ENCODE results near the gene TMEM164.

DNA sequence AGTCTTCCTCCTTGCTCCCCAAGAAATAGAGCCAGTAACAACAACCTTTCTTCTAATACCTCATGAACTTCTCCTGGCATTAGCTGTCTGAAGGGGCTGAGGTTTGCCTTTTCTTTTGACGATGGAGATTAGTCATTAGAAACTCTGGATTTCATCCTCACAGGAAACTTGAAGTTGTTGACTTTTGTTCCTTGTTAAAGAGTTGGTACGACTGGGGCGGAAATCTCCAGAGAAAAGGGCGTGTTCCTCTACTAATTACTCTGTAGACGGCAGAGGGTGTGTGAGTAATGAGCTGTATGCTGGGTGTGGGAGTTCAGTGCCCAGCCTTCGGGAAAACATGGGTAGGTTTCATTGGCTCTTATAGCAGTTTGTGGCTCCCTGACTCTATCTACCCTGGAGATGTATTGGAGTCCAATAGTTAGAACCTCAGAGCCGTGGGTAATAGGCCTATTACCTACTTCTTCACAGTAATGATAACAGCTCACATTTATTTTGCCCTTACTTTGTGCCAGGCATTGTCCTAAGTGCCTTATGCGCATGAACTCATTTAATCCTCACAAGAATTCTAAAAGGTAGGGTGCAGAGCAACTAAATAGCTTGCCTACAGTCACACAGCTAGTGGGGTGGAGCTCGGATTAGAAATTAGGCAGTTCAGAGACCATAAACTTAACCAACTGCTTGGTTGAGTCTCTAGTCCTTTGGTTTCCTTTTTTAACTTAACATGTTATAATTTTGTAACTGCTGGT lies 23.4 kb downstream of the TMEM164 start:
- TF ChIP-seq, protein P1, sequence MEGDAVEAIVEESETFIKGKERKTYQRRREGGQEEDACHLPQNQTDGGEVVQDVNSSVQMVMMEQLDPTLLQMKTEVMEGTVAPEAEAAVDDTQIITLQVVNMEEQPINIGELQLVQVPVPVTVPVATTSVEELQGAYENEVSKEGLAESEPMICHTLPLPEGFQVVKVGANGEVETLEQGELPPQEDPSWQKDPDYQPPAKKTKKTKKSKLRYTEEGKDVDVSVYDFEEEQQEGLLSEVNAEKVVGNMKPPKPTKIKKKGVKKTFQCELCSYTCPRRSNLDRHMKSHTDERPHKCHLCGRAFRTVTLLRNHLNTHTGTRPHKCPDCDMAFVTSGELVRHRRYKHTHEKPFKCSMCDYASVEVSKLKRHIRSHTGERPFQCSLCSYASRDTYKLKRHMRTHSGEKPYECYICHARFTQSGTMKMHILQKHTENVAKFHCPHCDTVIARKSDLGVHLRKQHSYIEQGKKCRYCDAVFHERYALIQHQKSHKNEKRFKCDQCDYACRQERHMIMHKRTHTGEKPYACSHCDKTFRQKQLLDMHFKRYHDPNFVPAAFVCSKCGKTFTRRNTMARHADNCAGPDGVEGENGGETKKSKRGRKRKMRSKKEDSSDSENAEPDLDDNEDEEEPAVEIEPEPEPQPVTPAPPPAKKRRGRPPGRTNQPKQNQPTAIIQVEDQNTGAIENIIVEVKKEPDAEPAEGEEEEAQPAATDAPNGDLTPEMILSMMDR (conservative IDR thresholded peaks at IDR 0.05; ENCODE audit: low read depth, low read length), result no peak
- TF ChIP-seq POLR2A (IDR thresholded peaks at IDR 0.05; ENCODE audit: low read depth, low read length), result no peak
- no peak for TF ChIP-seq RAD21 (IDR thresholded peaks at IDR 0.05; ENCODE audit: low read length)
- TF ChIP-seq MXI1 (IDR thresholded peaks at IDR 0.05; ENCODE audit: borderline replicate concordance, low read depth, low read length), result no peak
- TF ChIP-seq MAZ (IDR thresholded peaks at IDR 0.05; ENCODE audit: borderline replicate concordance, low read depth, low read length), result no peak

Measured in IMR-90 (cell line).